ENCODE results near the gene LHX2. TPM values are rescaled to one million over a fixed set of nuclear protein-coding genes. Genes with fewer than 3 reads are reported as not detected.

The LHX2 gene
- total RNA-seq, 2 donors from 2014 or later, result not detected

- no peaks in the 10 kb centered on the region for H3K27me3 ChIP-seq (replicated peaks; ENCODE audit: insufficient read depth)
- ATAC-seq (ENCODE audit: insufficient number of reproducible peaks, low FRiP score, low read depth), result no peak
- no peaks in the 10 kb centered on the region for H3K4me1 ChIP-seq (ENCODE audit: control insufficient read depth in 1 of 2, low read depth in 2 of 2)
- TF ChIP-seq, protein P1, sequence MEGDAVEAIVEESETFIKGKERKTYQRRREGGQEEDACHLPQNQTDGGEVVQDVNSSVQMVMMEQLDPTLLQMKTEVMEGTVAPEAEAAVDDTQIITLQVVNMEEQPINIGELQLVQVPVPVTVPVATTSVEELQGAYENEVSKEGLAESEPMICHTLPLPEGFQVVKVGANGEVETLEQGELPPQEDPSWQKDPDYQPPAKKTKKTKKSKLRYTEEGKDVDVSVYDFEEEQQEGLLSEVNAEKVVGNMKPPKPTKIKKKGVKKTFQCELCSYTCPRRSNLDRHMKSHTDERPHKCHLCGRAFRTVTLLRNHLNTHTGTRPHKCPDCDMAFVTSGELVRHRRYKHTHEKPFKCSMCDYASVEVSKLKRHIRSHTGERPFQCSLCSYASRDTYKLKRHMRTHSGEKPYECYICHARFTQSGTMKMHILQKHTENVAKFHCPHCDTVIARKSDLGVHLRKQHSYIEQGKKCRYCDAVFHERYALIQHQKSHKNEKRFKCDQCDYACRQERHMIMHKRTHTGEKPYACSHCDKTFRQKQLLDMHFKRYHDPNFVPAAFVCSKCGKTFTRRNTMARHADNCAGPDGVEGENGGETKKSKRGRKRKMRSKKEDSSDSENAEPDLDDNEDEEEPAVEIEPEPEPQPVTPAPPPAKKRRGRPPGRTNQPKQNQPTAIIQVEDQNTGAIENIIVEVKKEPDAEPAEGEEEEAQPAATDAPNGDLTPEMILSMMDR (IDR thresholded peaks at IDR 0.05), result no peak
- no peaks in the 10 kb centered on the region for H3K36me3 ChIP-seq
- H3K4me3 ChIP-seq, result no peak overlapping the region
- no peaks in the 10 kb centered on the region for H3K9me3 ChIP-seq
- no peak for DNase-seq (ENCODE audit: low spot score)
- H3K27ac ChIP-seq, result no peak overlapping the region
Observed at GRCh38 chr9:124054582-124055227, 43.1 kb downstream of the LHX2 start.

DNA sequence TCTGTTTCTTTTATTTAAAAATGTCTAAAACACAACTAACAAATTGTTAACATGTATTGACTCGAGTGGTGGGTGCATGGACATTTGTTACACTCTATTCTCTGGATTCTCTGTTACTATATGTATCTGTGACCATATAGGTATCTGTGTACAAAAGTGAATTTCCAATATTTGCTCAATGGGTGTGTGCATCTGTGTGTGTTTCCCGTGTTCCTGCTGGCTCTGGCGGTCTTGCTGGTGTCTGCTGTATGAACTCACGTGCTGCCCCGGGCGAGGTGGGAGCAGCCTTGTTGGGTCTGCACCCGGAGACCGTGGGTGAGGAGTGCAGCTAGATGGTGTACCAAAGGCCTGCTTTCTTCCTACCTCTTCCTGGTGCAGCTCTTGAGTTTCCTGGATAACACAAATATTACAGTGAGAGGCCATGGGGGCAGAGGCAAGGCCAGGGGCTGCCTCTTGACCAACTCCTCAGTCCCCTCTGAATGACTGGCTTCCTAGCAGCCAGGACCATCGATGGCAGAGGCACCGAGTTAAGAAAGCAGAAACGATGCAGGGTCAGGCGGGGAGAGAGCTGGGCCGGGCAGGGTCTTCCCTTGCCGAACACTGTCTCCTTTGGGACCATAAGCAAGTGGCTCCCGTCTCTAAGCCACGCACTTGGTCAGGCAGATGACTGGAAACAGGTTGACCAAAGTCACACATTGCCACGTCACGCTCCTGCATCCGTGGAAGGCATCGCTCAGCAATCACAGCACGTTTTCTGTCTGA, 49.5 kb downstream of the LHX2 start:
- no peak for ATAC-seq (ENCODE audit: insufficient number of reproducible peaks, low FRiP score, low read depth)
- H3K36me3 ChIP-seq, result no peaks in the 10 kb centered on the region
- TF ChIP-seq, protein P1 (IDR thresholded peaks at IDR 0.05), result no peak

DNA sequence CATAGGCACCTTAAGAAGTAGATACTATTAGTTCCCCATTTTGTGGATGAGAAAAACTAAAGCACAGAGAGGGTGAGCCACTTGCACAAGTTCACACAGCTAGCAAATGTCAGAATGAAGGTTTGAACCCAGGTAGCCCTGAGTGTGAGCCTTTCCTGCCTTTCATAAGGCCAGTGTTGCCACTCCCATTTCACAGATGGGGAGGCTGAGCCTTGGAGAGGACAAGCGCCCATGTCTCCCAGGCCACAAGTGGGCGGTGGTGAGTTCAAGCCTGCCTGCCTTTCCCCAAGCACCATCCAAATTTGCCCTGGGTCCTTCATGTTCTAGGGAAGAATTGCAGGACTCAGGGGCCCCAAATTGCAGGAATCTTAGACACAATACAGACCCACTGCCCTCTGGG, 50.6 kb downstream of the LHX2 start:
- Histone ChIP-seq H3K27me3 (replicated peaks; ENCODE audit: insufficient read depth) (no peaks in the 10 kb centered on the region), H3K36me3 (no peaks in the 10 kb centered on the region), H3K27ac (no peak overlapping the region), H3K4me1 (ENCODE audit: control insufficient read depth in 1 of 2, low read depth in 2 of 2) (peaks cover 0 to 7% of the 10 kb centered on the region in 2 donors), H3K4me3 (no peak overlapping the region), H3K9me3 (no peaks in the 10 kb centered on the region)
- no peak for DNase-seq (ENCODE audit: low spot score)
- ATAC-seq (ENCODE audit: insufficient number of reproducible peaks, low FRiP score, low read depth), result no peak
- TF ChIP-seq, protein P1 (IDR thresholded peaks at IDR 0.05), result no peak

More for the DNA sequence above, 49.5 kb downstream of the LHX2 start:
- no peak overlapping the region for H3K4me3 ChIP-seq
- no peaks in the 10 kb centered on the region for H3K27me3 ChIP-seq (replicated peaks; ENCODE audit: insufficient read depth)
- H3K9me3 ChIP-seq, result no peaks in the 10 kb centered on the region
- no peak overlapping the region for H3K27ac ChIP-seq
- H3K4me1 ChIP-seq (ENCODE audit: control insufficient read depth in 1 of 2, low read depth in 2 of 2), result peaks cover 0 to 7% of the 10 kb centered on the region in 2 donors
- DNase-seq (ENCODE audit: low spot score), result no peak

GRCh38 chr9:124066783-124067577, 55.4 kb downstream of the LHX2 start:
- H3K27ac ChIP-seq, result no peak overlapping the region
- no peaks in the 10 kb centered on the region for H3K9me3 ChIP-seq
- DNase-seq (ENCODE audit: low spot score), result no peak
- H3K27me3 ChIP-seq (replicated peaks; ENCODE audit: insufficient read depth), result no peaks in the 10 kb centered on the region
- no peak for ATAC-seq (ENCODE audit: insufficient number of reproducible peaks, low FRiP score, low read depth)
- TF ChIP-seq, protein P1 (IDR thresholded peaks at IDR 0.05), result no peak
- H3K4me1 ChIP-seq (ENCODE audit: control insufficient read depth in 1 of 2, low read depth in 2 of 2), result peaks cover 0 to 7% of the 10 kb centered on the region in 2 donors
- no peak overlapping the region for H3K4me3 ChIP-seq
- no peaks in the 10 kb centered on the region for H3K36me3 ChIP-seq

DNA sequence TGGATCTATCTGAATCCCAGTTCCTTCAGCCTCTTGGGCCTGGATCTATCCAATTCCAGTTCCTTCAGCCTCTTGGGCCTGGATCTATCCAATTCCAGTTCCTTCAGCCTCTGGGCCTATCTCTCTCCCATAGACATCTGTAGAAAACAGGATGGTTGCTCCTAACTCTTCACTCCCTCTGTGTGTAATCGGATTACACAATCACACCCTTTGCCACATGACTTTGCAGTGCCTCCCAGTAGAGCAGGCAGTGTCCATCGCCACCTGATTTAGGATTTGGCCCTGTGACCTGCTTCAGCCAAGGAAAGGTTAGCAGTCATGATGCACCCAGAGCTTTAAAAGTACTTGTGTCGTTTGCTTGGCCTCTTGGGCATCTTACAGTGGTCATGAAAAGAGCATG, 56.7 kb downstream of the LHX2 start:
- H3K4me1 ChIP-seq (ENCODE audit: control insufficient read depth in 1 of 2, low read depth in 2 of 2), result peaks cover 0 to 7% of the 10 kb centered on the region in 2 donors
- ATAC-seq (ENCODE audit: insufficient number of reproducible peaks, low FRiP score, low read depth) (no peak), DNase-seq (ENCODE audit: low spot score) (no peak)
- TF ChIP-seq, protein P1 (IDR thresholded peaks at IDR 0.05), result no peak
- H3K27ac ChIP-seq, result no peak overlapping the region
- H3K4me3 ChIP-seq, result no peak overlapping the region
- no peaks in the 10 kb centered on the region for H3K9me3 ChIP-seq
- no peaks in the 10 kb centered on the region for H3K27me3 ChIP-seq (replicated peaks; ENCODE audit: insufficient read depth)
- H3K36me3 ChIP-seq, result no peaks in the 10 kb centered on the region

All from thoracic aorta (tissue), 2 donors.